Neural cell (in vitro differentiated cells): ENCODE data around the gene SRPX2. TPM values are rescaled to one million over a fixed set of nuclear protein-coding genes. Genes with fewer than 3 reads are reported as not detected.

Experiments used
- H2AFZ ChIP-seq: fragments of 200-600, 300-800 bp; sonication (generic), shearing (Covaris generic); 2 replicates; pipeline ENCODE4 v1.6.0; 2014; ENCODE audit warnings: low read depth, mild to moderate bottlenecking, antibody characterized with exemption, low read length, moderate library complexity
- H3F3A ChIP-seq: fragments of 200-600 bp; shearing (Covaris generic); 2 replicates; pipeline ENCODE4 v1.6.1; 2016; ENCODE audit warnings: mild to moderate bottlenecking, moderate library complexity, mixed read lengths, antibody characterized with exemption, low read length; ENCODE audit not compliant: insufficient read depth, poor library complexity, severe bottlenecking
- H3K27ac ChIP-seq: fragments of 200-600, 300-800 bp; sonication (generic), shearing (Covaris generic); 2 replicates; pipeline ENCODE4 v1.5.1; 2014; ENCODE audit warnings: mild to moderate bottlenecking, low read length, moderate library complexity
- H3K27me3 ChIP-seq: fragments of 300-800, 200-600 bp; sonication (generic), shearing (Covaris generic); 2 replicates; pipeline ENCODE4 v1.6.0; 2014; ENCODE audit warnings: mild to moderate bottlenecking, low read depth, low read length, moderate library complexity; ENCODE audit not compliant: insufficient read depth
- H3K36me3 ChIP-seq: fragments of 300-800, 200-600 bp; sonication (generic), shearing (Covaris generic); 2 replicates; pipeline ENCODE4 v1.5.1; 2014; ENCODE audit warnings: mild to moderate bottlenecking, antibody characterized with exemption, low read length, moderate library complexity; ENCODE audit not compliant: insufficient read depth
- H3K4me2 ChIP-seq: fragments of 300-800, 200-600 bp; sonication (generic), shearing (Covaris generic); 2 replicates; pipeline ENCODE4 v1.6.0; 2014; ENCODE audit warnings: mild to moderate bottlenecking, low read length
- H3K4me3 ChIP-seq: fragments of 300-800, 200-600 bp; sonication (generic), shearing (Covaris generic); 2 replicates; pipeline ENCODE4 v1.5.1; 2014; ENCODE audit warnings: mild to moderate bottlenecking, low read length, moderate library complexity
- H3K79me2 ChIP-seq: fragments of 200-600 bp; shearing (Covaris generic); replicated peaks from 2 replicates; pipeline ENCODE4 v1.6.0; 2014; ENCODE audit warnings: mild to moderate bottlenecking, low read length, moderate library complexity; ENCODE audit not compliant: insufficient read depth
- H3K9ac ChIP-seq: fragments of 300-800, 200-600 bp; sonication (generic), shearing (Covaris generic); 2 replicates; pipeline ENCODE4 v1.6.1; 2016; ENCODE audit warnings: mild to moderate bottlenecking, low read length, mixed read lengths
- H3K9me2 ChIP-seq: fragments of 200-600 bp; shearing (Covaris generic); 2 replicates; pipeline ENCODE4 v1.6.1; 2016; ENCODE audit warnings: mild to moderate bottlenecking, low read length, mixed read lengths; ENCODE audit not compliant: insufficient read depth
- H3K9me3 ChIP-seq: fragments of 200-600, 300-800 bp; sonication (generic), shearing (Covaris generic); 2 replicates; pipeline ENCODE4 v1.6.1; 2016; ENCODE audit warnings: mild to moderate bottlenecking, mixed run types, low read length, moderate library complexity, mixed read lengths
- H4K20me1 ChIP-seq: fragments of 200-600 bp; shearing (Covaris generic); 2 replicates; pipeline ENCODE4 v1.6.1; 2016; ENCODE audit warnings: mild to moderate bottlenecking, mixed run types; ENCODE audit not compliant: insufficient read depth
- EP300 ChIP-seq: fragments of 450-650 bp; conservative IDR thresholded peaks from 2 replicates; pipeline ENCODE4 v1.6.1; 2014; ENCODE audit warnings: antibody characterized with exemption, mild to moderate bottlenecking, moderate library complexity; ENCODE audit not compliant: poor library complexity, severe bottlenecking
- EZH2 ChIP-seq: fragments of 200-600, 300-800 bp; shearing (Covaris generic), sonication (generic); IDR thresholded peaks from 2 replicates; pipeline ENCODE4 v1.6.1; 2014; ENCODE audit warnings: antibody characterized with exemption, low read length, borderline replicate concordance, mild to moderate bottlenecking; ENCODE audit not compliant: insufficient read depth, poor library complexity, severe bottlenecking
- MXI1 ChIP-seq: fragments of 450-650 bp; conservative IDR thresholded peaks from 2 replicates; pipeline ENCODE4 v1.6.1; 2014; ENCODE audit warnings: antibody characterized with exemption, mild to moderate bottlenecking; ENCODE audit not compliant: poor library complexity, severe bottlenecking
- POLR2AphosphoS5 ChIP-seq: IDR thresholded peaks from 2 replicates; pipeline ENCODE4 v1.6.1; 2012
- RAD21 ChIP-seq: fragments of 450-650 bp; conservative IDR thresholded peaks from 2 replicates; pipeline ENCODE4 v1.6.1; 2014; ENCODE audit warnings: antibody characterized with exemption, mild to moderate bottlenecking, moderate library complexity
- SMC3 ChIP-seq: fragments of 450-650 bp; conservative IDR thresholded peaks from 2 replicates; pipeline ENCODE4 v1.6.1; 2014; ENCODE audit warnings: antibody characterized with exemption, mild to moderate bottlenecking, moderate library complexity; ENCODE audit not compliant: poor library complexity
- TAF1 ChIP-seq: IDR thresholded peaks from 2 replicates; pipeline ENCODE4 v1.6.1; 2012; ENCODE audit warnings: low read depth
- polyA plus RNA-seq: library from polyadenylated mRNA; depleted of rRNA; stranded (reverse); fragments of >200 nt; gene quantifications from 2 replicates; pipeline ENCODE4 v1.2.3, GENCODE V29; 2014
- TF ChIP-seq, protein P1 (sequence below): IDR thresholded peaks from 2 replicates; pipeline ENCODE4 v1.6.1; 2012; ENCODE audit warnings: borderline replicate concordance
- TF ChIP-seq, protein P2 (sequence below): fragments of 450-650 bp; IDR thresholded peaks from 2 replicates; pipeline ENCODE4 v1.5.1; 2014; ENCODE audit warnings: antibody characterized with exemption, mild to moderate bottlenecking, moderate library complexity; ENCODE audit not compliant: poor library complexity, severe bottlenecking

Gene SRPX2
- polyA plus RNA-seq, 1 donor from 2014 or later, result 0.59 TPM

DNA sequence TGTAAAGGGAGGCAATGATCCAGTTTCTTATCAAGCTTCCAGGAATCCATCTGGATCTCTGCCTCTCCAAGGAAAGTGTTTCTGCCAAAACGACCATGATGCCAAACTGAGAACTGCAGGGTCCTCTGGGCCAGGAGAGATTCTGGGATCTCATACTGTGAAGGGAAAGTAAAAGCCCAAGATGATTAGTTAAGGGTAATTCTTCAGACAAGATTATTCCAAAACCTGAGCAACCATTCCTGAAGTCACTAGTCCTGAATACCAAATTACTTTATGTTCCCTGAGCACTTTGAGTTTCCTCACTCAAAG lies 42.0 kb downstream of the SRPX2 start:
- Histone ChIP-seq H4K20me1 (no peaks in the 10 kb centered on the region), H3K4me3 (no peak overlapping the region), H3K27ac (no peak overlapping the region), H3K9me3 (no peaks in the 10 kb centered on the region), H3K27me3 (no peaks in the 10 kb centered on the region), H3K36me3 (no peaks in the 10 kb centered on the region), H3K9ac (no peak overlapping the region), H3K79me2 (no peaks in the 10 kb centered on the region), H3K9me2 (no peaks in the 10 kb centered on the region), H3K4me2 (no peak overlapping the region), H3F3A (no peaks in the 10 kb centered on the region), H2AFZ (no peak overlapping the region)
- peak; percentile 31 for TF ChIP-seq SMC3
- TF ChIP-seq EP300, result no peak

- TF ChIP-seq, protein P1, sequence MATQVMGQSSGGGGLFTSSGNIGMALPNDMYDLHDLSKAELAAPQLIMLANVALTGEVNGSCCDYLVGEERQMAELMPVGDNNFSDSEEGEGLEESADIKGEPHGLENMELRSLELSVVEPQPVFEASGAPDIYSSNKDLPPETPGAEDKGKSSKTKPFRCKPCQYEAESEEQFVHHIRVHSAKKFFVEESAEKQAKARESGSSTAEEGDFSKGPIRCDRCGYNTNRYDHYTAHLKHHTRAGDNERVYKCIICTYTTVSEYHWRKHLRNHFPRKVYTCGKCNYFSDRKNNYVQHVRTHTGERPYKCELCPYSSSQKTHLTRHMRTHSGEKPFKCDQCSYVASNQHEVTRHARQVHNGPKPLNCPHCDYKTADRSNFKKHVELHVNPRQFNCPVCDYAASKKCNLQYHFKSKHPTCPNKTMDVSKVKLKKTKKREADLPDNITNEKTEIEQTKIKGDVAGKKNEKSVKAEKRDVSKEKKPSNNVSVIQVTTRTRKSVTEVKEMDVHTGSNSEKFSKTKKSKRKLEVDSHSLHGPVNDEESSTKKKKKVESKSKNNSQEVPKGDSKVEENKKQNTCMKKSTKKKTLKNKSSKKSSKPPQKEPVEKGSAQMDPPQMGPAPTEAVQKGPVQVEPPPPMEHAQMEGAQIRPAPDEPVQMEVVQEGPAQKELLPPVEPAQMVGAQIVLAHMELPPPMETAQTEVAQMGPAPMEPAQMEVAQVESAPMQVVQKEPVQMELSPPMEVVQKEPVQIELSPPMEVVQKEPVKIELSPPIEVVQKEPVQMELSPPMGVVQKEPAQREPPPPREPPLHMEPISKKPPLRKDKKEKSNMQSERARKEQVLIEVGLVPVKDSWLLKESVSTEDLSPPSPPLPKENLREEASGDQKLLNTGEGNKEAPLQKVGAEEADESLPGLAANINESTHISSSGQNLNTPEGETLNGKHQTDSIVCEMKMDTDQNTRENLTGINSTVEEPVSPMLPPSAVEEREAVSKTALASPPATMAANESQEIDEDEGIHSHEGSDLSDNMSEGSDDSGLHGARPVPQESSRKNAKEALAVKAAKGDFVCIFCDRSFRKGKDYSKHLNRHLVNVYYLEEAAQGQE, result no peak
- TF ChIP-seq POLR2AphosphoS5 (no peak), EZH2 (no peak), MXI1 (no peak), RAD21 (no peak), EP300 (no peak), TAF1 (no peak), SMC3 (no peak)
- TF ChIP-seq, protein P2, sequence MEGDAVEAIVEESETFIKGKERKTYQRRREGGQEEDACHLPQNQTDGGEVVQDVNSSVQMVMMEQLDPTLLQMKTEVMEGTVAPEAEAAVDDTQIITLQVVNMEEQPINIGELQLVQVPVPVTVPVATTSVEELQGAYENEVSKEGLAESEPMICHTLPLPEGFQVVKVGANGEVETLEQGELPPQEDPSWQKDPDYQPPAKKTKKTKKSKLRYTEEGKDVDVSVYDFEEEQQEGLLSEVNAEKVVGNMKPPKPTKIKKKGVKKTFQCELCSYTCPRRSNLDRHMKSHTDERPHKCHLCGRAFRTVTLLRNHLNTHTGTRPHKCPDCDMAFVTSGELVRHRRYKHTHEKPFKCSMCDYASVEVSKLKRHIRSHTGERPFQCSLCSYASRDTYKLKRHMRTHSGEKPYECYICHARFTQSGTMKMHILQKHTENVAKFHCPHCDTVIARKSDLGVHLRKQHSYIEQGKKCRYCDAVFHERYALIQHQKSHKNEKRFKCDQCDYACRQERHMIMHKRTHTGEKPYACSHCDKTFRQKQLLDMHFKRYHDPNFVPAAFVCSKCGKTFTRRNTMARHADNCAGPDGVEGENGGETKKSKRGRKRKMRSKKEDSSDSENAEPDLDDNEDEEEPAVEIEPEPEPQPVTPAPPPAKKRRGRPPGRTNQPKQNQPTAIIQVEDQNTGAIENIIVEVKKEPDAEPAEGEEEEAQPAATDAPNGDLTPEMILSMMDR, result no peak
- Histone ChIP-seq H3K4me3 (no peak overlapping the region), H4K20me1 (no peaks in the 10 kb centered on the region), H3K36me3 (no peaks in the 10 kb centered on the region), H3K9me3 (no peaks in the 10 kb centered on the region), H3K79me2 (no peaks in the 10 kb centered on the region), H3K4me2 (no peak overlapping the region), H3K27me3 (no peaks in the 10 kb centered on the region), H3F3A (no peaks in the 10 kb centered on the region), H3K27ac (no peak overlapping the region), H3K9ac (no peak overlapping the region), H3K9me2 (no peaks in the 10 kb centered on the region), H2AFZ (no peak overlapping the region)
These were observed 43.1 kb downstream of the SRPX2 start for GRCh38 chrX:100687128-100687527.

DNA sequence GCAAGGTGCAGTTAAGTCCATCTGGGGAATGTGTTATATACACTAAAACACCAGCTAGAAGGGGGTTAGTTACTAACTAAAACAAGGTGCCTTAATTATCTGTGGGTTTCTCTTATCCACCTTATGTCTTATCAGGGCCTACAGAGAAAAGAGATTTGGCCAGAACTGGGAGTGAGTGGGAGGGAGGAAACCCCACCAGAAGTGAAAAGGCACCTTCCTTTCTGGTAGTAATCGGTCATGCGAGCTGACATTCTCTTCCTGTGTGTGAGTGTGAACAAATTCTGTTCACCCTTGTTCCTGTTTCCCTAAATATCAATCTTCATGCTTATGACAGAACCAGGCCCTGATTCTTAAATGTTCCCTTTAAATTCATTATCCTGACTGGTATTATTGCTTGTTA lies 43.5 kb downstream of the SRPX2 start:
- Histone ChIP-seq H3K9ac (no peak overlapping the region), H3K9me3 (no peaks in the 10 kb centered on the region), H2AFZ (no peak overlapping the region), H3K9me2 (no peaks in the 10 kb centered on the region), H3K79me2 (no peaks in the 10 kb centered on the region), H3K4me2 (no peak overlapping the region), H3K4me3 (no peak overlapping the region), H3K36me3 (no peaks in the 10 kb centered on the region), H3K27me3 (no peaks in the 10 kb centered on the region), H3K27ac (no peak overlapping the region), H3F3A (no peaks in the 10 kb centered on the region), H4K20me1 (no peaks in the 10 kb centered on the region)
- TF ChIP-seq POLR2AphosphoS5 (no peak), MXI1 (no peak), EP300 (no peak), TAF1 (no peak), RAD21 (no peak), SMC3 (no peak), EZH2 (no peak)
- TF ChIP-seq, protein P1, result no peak
- TF ChIP-seq, protein P2, result no peak
